ENCODE data around the gene KIF19. TPM values are rescaled to one million over a fixed set of nuclear protein-coding genes. Genes with fewer than 3 reads are reported as not detected.

Gene KIF19
- total RNA-seq, 4 donors from 2014 or later = 0.41 to 1.8 (median 0.62) TPM; not detected in 1

DNA sequence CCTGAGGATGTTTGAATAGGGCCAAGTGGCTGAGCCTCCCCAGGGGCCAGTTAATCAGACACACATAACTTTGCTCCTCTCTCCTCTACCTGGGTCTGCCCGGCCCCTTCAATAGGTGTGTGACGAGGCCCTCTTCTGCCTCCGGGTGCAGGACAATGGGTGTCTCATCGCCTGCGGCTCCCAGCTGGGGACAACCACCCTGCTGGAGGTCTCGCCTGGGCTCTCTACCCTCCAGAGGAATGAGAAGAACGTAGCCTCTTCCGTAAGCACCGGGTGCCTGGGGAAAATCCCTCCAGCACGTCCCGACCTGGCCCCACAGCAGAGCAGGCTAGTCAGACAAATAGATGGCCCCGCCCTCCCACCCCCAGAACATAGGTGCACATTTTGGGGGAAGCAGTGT is 16.1 kb upstream of the KIF19 start:
- Histone ChIP-seq H3K27me3 (no peaks in the 10 kb centered on the region), H3K27ac (no peak overlapping the region), H3K9me3 (no peaks in the 10 kb centered on the region), H3K4me1 (no peaks in the 10 kb centered on the region), H3K4me3 (no peak overlapping the region), H3K36me3 (no peaks in the 10 kb centered on the region)
- in situ Hi-C loops (cut with MboI; ENCODE audit: low sequenced_read_pairs in 4 of 4) = loop anchor here in 1 of 4 donors (10.0 kb wide), 1 partner anchor 55 kb away; the partner anchor contains the start of genes BTBD17 and GPR142
- intact Hi-C loops (cut with DNase I; ENCODE audit: low total_unique reads) = no loop called here
- TF ChIP-seq, protein P1, sequence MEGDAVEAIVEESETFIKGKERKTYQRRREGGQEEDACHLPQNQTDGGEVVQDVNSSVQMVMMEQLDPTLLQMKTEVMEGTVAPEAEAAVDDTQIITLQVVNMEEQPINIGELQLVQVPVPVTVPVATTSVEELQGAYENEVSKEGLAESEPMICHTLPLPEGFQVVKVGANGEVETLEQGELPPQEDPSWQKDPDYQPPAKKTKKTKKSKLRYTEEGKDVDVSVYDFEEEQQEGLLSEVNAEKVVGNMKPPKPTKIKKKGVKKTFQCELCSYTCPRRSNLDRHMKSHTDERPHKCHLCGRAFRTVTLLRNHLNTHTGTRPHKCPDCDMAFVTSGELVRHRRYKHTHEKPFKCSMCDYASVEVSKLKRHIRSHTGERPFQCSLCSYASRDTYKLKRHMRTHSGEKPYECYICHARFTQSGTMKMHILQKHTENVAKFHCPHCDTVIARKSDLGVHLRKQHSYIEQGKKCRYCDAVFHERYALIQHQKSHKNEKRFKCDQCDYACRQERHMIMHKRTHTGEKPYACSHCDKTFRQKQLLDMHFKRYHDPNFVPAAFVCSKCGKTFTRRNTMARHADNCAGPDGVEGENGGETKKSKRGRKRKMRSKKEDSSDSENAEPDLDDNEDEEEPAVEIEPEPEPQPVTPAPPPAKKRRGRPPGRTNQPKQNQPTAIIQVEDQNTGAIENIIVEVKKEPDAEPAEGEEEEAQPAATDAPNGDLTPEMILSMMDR (IDR thresholded peaks at IDR 0.05 in 4 of 5, conservative IDR thresholded peaks at IDR 0.05 in 1 of 5) = no peak
- TF ChIP-seq POLR2A (IDR thresholded peaks at IDR 0.05) = no peak
- no peak for DNase-seq
- no peak for ATAC-seq

DNA sequence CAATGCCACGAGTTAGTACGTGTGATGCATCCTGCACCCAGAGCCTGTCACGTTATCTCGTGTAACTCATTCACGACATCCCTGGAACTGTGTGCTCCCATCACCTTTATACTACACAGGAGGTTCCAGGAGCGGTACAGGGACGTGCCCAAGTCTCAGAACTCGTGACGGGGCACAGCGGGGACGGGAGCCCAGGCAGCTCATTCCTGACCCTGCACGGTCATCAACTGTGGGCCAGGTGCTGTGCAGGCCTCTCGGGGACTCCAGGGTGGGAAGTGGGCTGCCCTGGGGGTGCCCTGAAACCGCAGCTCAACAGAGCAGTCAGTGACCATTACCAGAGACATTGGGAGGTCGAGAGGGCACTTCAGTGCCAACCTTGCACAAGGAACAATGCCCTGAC is 11.1 kb upstream of the KIF19 start:
- no peak overlapping the region for H3K27ac ChIP-seq
- no peaks in the 10 kb centered on the region for H3K36me3 ChIP-seq
- intact Hi-C loops (cut with DNase I; ENCODE audit: low total_unique reads) (no loop called here), in situ Hi-C loops (cut with MboI; ENCODE audit: low sequenced_read_pairs in 4 of 4) (no loop called here)
- no peaks in the 10 kb centered on the region for H3K4me1 ChIP-seq
- TF ChIP-seq, protein P1 (IDR thresholded peaks at IDR 0.05 in 4 of 5, conservative IDR thresholded peaks at IDR 0.05 in 1 of 5) = no peak
- no peak for TF ChIP-seq POLR2A (IDR thresholded peaks at IDR 0.05)
- no peak for ATAC-seq
- no peaks in the 10 kb centered on the region for H3K27me3 ChIP-seq
- H3K9me3 ChIP-seq = no peaks in the 10 kb centered on the region
- DNase-seq = no peak
- no peak overlapping the region for H3K4me3 ChIP-seq

DNA sequence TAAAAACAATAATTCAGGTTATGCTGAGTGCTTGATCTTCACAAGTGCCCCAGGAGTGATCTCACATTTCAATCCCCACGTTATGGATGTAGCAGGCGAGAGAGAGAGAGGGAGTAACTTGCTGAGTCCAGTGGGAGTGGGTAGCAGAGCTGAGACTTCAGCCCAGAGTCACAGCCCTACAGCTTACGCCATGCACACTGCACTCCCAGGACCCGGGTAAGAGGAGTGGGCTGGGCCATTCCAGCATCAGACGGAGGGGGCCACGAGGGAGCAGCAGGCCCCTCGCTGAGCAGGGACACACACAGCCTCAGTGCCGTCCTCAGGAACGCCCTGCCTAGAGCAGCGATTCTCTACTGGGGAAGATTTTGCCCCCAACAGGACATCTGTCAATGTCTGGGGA is 9.8 kb upstream of the KIF19 start:
- DNase-seq (no peak), ATAC-seq (no peak)
- no peaks in the 10 kb centered on the region for H3K4me1 ChIP-seq
- no peak overlapping the region for H3K27ac ChIP-seq
- intact Hi-C loops (cut with DNase I; ENCODE audit: low total_unique reads) (no loop called here), in situ Hi-C loops (cut with MboI; ENCODE audit: low sequenced_read_pairs in 4 of 4) (no loop called here)
- H3K9me3 ChIP-seq = no peaks in the 10 kb centered on the region
- TF ChIP-seq, protein P1 (IDR thresholded peaks at IDR 0.05 in 4 of 5, conservative IDR thresholded peaks at IDR 0.05 in 1 of 5) = no peak
- TF ChIP-seq POLR2A (IDR thresholded peaks at IDR 0.05) = no peak
- no peaks in the 10 kb centered on the region for H3K27me3 ChIP-seq
- no peaks in the 10 kb centered on the region for H3K36me3 ChIP-seq
- H3K4me3 ChIP-seq = no peak overlapping the region

DNA sequence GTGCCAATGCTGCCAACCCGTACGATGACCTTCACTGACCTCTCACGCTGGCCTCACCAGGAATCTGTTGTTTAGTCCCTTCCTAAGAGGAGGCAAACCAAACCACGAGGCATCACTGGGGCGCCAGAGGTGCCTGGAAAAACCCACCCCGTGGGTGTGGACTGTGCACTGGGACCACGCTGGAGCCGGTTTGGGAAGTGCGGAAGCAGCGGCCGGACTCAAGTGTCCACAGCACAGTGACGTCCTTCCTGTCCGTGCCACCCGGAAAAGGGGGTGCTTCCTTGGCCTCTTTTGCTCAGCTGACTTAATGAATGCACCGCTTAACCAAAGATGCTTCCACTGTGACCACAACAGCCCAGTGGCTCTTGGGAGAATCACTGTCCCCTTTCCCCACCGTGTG is 9.0 kb upstream of the KIF19 start:
- ATAC-seq = no peak
- Histone ChIP-seq H3K36me3 (no peaks in the 10 kb centered on the region), H3K9me3 (no peaks in the 10 kb centered on the region), H3K4me3 (no peak overlapping the region), H3K27ac (no peak overlapping the region), H3K4me1 (no peaks in the 10 kb centered on the region), H3K27me3 (no peaks in the 10 kb centered on the region)
- DNase-seq = no peak
- TF ChIP-seq POLR2A (IDR thresholded peaks at IDR 0.05) = no peak
- TF ChIP-seq, protein P1 (IDR thresholded peaks at IDR 0.05 in 4 of 5, conservative IDR thresholded peaks at IDR 0.05 in 1 of 5) = no peak
- intact Hi-C loops (cut with DNase I; ENCODE audit: low total_unique reads) = no loop called here
- in situ Hi-C loops (cut with MboI; ENCODE audit: low sequenced_read_pairs in 4 of 4) = no loop called here

DNA sequence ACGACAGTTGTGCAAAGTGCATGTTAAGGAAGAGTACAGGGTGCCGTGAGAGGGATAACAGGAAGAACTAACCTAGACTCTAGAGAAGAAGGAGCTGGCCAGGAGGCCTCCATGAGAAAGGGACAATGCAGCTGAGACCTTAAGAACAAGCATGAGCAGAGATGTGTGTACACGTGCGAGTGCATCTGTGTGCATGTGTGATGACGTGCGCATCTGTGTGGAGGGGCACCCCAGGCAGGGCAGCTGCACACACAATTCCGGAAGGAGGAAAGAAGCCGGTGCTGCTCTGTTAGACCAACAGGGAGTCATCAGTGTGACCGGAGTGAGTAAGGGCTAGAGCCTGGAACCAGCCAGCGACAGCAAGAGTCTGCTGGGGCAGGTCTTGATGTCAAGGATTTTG is 7.6 kb upstream of the KIF19 start:
- H3K27me3 ChIP-seq = no peaks in the 10 kb centered on the region
- H3K9me3 ChIP-seq = no peaks in the 10 kb centered on the region
- H3K36me3 ChIP-seq = no peaks in the 10 kb centered on the region
- no peaks in the 10 kb centered on the region for H3K4me1 ChIP-seq
- in situ Hi-C loops (cut with MboI; ENCODE audit: low sequenced_read_pairs in 4 of 4) = no loop called here
- intact Hi-C loops (cut with DNase I; ENCODE audit: low total_unique reads) = no loop called here
- no peak overlapping the region for H3K27ac ChIP-seq
- no peak for ATAC-seq
- TF ChIP-seq POLR2A (IDR thresholded peaks at IDR 0.05) = no peak
- TF ChIP-seq, protein P1 (IDR thresholded peaks at IDR 0.05 in 4 of 5, conservative IDR thresholded peaks at IDR 0.05 in 1 of 5) = no peak
- DNase-seq = no peak
- no peak overlapping the region for H3K4me3 ChIP-seq
